CD4-positive, alpha-beta T cell treated with Interleukin-21 for 1 hour (primary cell): ENCODE results near the gene AKR1B15.
"Not testable (repeated sequence)": the region's sequence is repeated elsewhere in the genome, so short reads cannot be mapped to it uniquely, and the experiment has no call there.

ENCODE experiments used
- DNase-seq: peaks from one replicate; pipeline ENCODE4 v3.0.0-alpha.2; 2020

AKR1B15 gene

DNA sequence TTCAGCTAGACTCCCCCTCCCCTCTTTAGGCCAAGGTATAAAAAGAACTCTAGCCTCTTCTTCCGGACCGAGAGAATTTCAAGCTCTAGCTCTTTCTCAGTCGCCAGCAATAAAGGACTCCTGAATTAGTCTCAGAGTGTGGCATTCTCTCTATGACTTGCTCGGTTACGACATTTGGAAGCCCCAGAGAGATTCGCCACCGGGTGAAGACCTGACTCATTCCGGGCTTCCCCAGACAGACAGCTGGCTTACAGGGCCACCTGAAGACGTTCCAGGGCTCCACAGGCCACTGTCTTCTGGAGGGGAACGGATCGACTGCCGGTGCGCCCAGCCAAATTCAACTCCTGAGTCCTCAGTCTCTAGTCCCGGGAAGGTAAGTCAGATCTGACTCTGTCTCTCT lies at the start of gene AKR1B15:
TSS of gene AKR1B15 (plus strand) at position 234 of the 400 bp plus-strand sequence. CDS start 15,510 bp downstream, outside the sequence.
- DNase-seq: no peak

DNA sequence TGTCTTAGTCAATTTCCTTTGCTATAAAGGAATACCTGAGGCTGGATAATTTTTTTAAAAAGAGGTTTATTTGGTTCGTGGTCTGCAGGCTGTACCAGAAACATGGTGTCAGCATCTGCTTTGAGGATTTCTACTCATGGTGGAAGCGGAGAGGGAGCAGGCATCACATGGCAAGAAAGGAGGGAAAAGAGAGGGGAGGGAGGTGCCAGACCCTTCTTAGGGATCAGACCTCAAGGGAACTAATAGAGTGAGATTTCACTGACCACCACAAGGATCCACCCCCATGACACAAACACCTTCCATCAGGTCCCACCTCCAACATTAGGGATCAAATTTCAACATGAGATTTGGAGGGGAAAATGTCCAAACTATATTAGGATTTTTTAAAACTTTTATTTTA lies 48.5 kb upstream of the AKR1B15 start:
- no peak for DNase-seq

DNA sequence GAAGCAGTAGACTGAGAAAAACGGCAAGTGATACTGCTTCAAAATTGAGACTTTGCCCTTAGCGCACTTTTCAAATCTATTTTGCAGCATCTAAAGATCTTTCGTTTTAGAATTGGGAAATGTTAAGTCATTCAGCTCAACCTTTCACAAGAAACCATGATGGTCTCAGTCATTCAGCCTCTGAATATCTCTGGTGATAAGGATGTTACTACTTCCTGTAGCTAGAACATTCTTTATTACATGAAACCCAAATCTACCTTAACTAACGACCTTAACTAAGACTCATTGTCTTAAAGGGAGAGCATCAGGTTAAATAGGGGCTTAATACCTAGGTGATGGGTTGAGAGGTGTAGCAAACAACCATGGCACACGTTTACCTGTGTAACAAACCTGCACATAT lies 47.9 kb upstream of the AKR1B15 start:
- DNase-seq: no peak

DNA sequence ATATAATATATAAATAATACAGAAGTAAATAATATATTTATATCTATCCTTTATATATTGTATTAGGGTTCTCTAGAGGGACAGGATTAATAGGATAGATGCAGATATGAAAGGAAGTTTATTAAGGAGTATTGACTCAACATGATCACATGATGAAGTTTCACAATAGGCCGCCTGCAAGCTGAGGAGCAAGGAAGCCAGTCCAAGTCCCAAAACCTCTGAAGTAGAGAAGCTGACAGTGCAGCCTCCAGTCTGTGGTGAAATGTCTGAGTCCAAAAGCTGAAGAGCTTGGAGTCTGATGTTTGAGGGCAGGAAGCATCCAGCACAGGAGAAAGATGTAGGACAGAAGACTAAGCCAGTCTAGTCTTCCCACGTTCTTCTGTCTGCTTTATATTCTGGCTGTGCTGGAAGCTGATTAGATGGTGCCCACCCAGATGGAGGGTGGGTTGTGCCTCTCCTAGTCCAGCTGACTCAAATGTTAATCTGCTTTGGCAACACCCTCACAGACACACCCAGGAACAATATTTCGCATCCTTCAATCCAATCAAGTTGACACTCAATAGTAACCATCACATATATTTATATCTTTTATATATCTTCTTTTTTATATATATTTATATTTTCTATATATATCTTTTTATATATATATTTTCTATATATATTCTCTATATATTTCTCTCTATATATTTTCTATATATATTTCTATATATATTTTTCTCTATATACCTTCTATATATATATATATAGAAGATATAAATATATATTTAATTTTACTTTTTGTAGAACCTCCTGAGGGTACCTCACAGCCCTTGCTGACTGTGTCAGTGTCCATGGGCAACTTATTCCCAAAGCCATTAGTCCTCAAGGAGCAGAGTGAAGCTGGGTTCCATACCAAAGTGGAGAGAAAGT lies 46.2 kb upstream of the AKR1B15 start:
- DNase-seq: no peak

DNA sequence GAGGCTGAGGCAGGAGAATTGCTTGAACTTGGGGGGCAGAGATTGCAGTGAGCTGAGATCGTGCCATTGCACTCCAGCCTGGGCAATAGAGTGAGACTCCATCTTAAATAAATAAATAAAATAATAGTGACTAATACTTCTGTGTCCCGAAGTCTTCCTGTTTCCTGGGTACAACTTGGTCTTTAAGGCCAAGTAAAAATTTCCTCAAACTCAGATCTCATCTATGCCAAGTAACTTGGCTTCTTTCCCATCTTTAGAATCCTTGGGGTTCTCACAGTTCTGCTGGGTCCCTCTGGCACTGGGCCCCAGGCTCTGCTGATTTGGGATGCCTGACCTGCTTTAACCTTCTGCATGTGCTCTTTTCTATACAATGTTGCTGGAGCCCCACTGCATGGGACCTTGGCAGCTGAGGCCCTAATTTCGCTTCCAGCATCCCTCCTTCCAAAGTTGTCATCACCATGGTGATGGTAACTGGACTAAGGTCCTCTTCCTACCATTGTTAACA lies 44.2 kb upstream of the AKR1B15 start:
- DNase-seq: no peak

DNA sequence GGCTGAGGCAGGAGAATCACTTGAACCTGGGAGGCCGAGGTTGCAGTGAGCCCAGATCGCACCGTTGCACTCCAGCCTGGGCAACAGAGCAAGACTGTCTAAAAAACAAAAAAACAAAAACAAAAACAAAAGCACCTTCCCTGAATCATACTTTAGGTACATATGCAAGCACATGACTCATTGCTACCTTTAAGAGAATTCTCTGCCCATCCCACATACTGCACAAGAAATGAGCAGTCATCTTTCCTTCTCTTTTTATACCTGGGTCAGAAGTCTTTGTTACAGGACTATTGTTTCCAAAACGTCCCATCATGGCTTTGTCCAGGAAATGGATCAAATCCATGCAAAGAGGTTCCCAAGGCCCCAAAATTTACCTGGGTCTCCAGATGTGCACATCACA lies 43.1 kb upstream of the AKR1B15 start:
- DNase-seq: no peak

DNA sequence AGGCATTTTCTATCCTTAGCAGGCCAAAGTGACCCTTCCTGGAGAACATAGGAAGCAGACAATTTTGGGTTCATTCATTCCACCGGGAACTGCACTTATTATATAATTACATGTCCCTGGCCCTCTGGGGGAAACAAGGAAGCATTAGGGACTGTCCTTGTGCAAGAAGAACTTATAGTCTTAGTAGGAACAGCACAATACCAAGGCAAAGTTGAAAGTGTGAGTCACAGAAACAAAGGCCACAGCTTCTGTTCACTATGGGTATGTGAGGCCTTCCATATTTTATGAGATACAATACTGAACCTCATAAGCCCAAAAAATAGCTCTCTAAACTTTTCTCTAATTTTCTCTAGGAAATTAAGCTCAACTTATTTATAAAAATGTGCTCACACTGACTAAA lies 39.9 kb upstream of the AKR1B15 start:
- no peak for DNase-seq

DNA sequence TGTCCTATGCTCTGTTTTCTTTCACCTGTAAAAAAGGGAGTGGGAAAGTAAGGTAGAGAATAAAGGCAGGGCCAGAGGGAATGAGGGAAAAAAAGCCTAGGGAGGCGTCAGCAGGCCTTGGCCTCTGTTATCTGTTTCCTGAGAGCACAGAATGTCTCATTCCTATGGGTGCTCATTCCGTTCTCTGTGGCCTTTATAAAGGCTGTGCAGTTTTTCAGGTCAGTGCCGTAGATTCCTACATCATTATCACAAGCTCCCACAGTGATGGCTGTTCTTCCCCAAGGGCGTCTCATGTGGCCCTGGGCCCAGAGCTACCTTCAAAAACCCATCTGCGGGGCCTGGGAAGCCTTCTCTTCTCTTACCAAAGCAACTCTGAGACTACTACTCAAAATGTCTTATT lies 38.3 kb upstream of the AKR1B15 start:
- no peak for DNase-seq

DNA sequence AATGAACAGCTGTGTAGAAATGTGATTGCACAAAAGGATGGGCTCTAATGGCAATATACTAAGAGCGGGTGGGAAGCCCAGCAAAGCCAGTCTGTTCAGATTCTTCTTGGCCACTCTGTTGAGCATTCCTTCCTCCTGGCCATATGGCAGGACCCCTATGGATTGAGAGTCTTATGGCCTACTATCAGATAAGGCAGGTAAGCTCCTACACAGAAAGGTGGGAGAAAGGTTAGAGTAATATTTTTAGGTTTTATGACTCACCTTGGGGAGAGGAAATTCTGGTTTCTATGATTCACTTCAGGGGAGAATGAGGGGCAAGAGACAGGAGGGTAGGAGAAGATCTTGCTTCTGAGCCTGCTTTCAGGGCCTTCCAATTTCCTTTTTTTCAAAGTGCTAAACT lies 36.6 kb upstream of the AKR1B15 start:
- no peak for DNase-seq

DNA sequence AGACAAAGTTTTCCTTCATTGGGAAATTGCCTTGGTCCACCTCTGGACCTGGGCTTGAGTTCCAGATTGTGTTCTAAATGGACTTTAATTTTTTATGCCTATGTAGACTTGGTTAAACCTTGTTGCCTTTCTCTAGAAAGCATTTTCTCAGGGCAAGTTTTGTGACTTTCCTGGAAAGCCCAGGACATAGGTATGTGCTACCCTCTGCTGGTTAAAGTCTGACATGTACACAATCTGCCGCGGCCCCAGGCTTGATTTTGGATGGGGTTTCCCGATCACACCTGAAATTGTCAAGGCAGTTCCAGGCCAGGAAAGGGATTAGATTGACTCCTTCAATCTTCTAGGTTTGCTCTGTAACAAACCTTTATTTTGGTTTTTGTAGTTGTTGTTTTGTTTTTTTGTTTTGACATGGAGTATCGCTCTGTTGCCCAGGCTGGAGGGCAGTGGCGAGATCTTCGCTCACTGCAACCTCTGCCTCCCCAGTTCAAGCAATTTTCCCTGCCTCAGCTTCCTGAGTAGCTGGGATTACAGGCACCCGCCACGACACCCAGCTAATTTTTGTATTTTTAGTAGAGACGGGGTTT lies 35.6 kb upstream of the AKR1B15 start:
- DNase-seq: peak; percentile 17

DNA sequence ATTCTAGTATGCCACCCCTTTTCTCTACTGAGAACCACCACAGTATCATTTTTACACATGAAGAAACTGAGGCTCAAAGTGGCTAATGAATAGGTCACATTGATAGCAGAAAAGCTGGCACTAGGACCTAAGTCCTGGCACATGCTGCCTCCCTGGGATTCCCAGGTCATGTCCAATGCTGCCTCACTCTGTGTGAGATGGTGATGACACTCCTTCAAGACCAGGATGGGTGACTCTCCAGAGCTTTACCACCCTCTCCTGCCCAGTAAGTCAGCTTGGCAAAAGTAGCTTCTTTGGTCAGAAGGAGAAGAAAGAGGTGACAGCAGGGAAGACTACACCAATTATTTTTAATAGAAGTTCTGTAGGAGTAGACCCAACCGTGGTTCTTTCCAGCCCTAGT lies 34.8 kb upstream of the AKR1B15 start:
- no peak for DNase-seq

DNA sequence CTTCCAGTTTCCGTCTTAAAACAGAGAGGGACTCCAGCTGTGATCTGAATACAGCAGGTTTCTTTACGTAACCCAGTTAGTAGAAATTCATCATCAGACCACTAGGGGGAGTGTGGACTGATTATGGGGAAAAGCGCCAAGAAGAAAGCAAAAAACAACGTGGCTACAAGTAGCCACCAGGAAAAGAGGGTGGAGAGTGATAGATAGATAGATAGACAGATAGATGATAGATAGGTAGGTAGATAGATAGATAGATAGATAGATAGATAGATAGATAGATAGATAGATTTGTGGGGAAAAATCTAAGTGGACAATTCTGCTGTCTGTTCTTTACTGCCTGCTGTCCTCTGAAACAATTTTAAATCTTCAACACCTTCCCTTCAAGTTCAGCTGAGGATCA lies 34.2 kb upstream of the AKR1B15 start:
- peak; percentile 66 for DNase-seq

DNA sequence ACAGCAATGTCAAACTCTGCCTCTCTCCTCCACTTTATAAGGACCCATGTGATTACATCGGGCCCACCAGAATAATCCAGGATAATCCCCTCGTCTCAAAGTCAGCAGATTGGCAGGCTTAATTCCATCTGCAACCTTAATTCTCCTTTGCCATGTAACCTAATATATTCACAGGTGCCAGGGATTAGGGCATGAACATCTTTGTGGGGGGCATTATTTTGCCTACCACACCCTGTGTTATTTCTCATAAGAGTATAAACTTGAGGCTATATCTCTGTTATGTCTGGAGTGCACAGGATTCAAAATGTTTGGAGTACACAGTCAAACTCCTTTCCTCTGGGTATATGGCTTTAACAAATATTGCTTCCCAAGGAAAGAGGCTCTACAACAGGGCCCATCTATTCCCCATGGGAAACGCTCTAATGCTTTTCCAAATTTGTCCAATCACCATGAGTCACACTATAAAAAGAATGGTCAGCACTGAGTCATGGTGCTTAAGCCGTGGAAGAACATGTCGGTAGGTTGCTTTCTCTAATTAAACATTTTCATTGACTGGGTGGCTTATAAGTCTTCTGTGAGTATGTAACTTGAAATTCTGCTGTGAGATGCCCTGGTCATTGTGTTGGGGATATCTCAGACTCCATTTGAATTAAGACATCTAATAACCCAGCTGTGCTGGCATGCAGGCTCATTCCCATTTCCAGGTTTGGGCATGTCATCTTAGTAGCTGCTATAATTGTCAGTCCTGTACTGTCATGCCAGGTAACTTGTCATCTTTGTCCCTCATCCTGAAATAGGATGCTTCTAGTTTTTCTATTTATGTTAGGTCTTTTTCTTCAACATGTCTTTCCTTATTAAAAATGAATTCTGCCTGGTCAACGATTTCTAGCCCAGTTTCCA lies 33.1 kb upstream of the AKR1B15 start:
- DNase-seq: no peak

DNA sequence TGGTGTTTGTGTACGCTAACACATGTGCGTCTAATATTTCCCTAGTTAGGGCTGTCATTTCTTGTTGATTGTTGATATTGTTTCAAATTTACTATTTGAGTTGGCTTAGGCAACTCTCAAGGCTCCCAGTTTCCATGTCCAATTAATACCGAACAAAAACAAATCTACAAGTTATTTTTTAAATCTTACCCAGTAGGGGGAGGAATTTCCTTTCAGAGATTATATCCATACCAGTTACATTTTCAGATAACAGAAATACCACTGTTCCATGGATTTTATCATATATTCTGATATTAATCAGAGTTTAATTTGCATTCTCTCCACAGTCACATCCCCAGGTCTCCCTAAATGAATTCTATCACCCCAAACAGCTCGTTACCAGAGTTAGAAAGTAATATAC lies 28.8 kb upstream of the AKR1B15 start:
- DNase-seq: no peak

DNA sequence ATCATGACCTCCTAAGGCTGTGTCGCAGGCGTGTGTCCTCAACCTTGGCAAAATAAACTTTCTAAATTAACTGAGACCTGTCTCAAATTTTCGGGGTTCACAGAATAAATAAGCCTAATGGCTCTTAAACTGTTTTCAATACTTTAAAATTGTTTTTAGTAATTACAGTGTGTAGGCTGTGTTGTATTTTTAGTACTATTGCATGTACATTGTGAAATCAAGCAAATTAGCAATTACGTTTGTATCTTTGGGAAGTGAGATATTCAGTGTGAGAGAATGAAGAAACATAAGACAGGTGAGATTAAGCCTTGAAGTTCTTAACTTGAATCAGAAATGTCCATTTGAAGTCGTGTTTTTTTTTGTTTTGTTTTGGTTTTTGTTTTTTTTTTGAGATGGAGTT lies 26.3 kb upstream of the AKR1B15 start:
- no peak for DNase-seq

DNA sequence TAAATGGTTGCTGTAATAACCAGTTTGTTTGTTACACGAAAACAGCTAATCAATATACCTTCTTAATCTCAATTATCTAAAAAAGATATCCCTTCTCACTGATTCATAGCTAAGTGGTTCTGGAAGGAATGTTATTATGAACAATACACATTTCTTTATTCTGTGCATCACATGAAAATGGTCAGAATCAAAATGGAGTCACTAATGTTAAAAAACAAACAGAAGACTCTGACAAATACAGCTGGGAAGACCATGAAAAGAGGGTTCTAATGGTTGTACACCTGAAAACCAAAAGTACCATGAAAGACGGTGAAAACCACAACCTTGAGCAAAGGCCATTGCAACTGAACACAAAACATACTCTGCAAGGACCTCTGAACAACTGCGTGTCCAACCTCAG lies 23.5 kb upstream of the AKR1B15 start:
- not testable (repeated sequence) for DNase-seq

DNA sequence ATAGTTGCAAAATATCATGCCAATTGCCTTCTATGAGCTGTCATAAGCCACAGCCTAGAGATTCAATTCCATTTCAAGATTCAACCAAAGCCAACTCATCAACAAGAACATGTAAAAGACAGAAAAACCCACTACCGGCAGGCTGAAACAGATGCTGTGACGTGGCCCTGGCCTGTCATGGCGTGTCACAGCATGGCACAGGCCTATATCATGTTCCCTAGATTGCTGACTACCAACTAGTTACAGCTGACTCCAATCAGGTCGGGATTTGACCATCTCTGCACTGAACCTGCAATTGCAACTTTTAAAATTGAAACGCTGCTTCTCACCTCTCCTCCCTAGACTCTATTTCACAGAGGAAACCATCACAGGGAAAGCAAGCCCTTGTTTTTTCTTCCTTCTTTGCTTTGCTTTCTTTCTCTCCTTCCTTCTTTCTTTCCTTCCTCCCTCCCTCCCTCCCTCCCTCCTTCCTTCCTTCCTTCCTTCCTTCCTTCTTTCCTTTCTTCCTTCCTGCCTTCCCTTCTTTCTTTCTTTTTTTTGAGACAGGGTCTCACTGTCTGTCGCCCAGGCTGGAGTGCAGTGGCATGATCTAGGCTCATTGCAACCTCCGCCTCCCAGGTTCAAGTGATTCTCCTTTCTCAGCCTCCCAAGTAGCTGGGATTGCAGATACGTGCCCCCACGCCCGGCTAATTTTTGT lies 22.2 kb upstream of the AKR1B15 start:
- not testable (repeated sequence) for DNase-seq

DNA sequence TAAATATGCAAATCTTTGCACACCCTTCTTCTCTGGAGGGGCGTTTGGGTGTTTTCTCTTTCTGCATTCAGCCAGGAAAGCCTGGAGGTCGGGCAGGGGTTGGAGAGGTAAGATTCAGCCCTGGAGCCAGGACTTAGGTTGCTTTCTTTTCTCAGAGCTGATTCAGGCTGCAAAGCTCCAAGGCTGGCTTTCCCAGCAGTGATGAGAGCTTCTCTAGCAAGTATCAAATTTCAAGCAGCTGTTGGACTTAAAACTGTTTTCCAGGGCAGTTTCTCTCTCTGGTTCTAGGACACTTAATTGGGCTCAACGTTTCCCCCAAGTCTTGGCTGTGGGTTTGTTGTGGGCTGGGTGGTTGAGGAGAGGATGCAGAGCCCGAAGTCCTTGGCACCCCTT lies 20.9 kb upstream of the AKR1B15 start:
- no peak for DNase-seq

DNA sequence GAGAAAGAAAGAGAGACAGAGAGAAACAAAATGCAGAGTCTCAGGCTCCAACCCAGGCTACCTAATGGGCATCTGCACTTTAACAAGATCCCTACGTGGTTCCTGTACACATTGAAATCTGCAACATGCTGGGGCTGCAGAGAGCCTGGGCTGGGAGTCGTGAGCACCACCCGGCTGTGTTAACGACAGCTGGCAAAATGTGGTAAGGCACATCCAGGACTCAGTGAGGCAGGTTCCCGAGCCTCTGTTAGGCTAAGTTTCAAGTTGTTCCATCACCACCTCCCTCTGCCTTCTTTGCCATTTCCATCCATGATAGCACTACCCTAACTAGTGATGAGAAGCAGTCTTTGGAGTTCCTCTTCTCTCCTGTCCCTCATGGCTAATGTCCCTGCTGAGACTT lies 20.2 kb upstream of the AKR1B15 start:
- DNase-seq: no peak

DNA sequence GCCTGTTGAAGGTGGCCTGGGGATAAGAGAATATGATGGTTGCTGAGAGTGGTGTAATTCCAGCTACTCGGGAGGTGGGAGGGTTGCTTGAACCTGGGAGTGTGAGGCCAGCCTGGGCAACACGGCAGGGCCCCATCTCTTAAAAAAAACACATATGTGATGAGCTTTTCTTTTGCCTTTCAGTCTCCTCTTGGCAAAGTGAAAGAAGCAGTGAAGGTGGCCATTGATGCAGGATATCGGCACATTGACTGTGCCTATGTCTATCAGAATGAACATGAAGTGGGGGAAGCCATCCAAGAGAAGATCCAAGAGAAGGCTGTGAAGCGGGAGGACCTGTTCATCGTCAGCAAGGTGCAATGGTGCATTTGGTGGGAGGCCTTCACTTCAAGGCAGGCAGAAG lies 18.4 kb upstream of the AKR1B15 start:
- no peak for DNase-seq

DNA sequence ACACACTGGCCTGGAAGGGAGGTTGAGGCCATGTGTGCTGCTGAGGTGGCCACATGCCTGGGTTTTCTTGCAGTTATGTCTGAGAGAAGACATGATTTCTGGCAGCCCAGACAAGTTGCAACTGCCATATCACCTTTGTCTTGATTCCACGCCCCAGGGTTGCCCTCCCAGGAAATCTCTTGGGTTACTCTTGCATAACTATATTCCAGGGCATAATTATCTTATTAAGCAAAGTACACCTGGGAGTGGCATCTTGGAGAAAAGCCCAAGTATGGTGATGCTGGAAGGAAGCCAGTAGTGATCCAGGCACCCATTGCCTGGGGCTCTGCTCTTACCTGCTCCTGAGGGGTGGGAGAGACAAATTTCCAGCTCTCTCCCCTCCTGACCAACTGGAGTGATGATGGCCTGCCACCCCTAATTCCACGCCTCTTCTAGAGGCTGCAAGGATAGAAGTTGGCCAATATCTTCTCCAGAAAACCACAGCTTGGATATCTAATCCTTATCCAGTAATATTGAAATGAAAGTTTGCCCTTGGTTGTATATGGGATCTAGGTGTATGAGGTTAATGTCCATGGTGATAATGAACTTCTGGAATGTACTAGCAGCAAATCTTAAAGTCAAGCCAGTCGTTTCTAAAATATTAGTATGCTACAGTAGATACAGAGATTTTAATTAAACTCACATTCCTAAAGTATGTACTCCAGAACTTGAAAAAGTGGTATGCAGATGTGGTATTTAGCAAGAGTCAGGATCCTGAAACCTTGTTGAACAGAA lies 16.5 kb upstream of the AKR1B15 start:
- no peak for DNase-seq

DNA sequence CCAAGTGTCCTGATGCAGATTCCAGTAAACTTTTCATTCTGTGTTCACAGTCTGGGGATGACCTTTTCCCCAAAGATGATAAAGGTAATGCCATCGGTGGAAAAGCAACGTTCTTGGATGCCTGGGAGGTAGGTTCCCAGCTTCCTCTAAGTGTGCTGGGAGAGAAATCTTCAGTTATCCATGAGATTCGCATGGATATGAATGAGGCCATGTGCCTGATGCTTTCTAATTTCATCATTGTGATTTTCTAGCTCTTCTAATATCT lies 16.0 kb upstream of the AKR1B15 start:
- no peak for DNase-seq
